HepG2 (cell line): Measurements from ENCODE around the gene TM4SF18. TPM values are rescaled to one million over a fixed set of nuclear protein-coding genes. Genes with fewer than 3 reads are reported as not detected.

Source experiments
- FOSL2 ChIP-seq: sonication (generic); formaldehyde crosslinking; IDR thresholded peaks from 2 replicates; pipeline ENCODE4 v1.4.0; 2020; ENCODE audit warnings: missing genetic modification reagents
- HOMEZ ChIP-seq: IDR thresholded peaks from 2 replicates; pipeline ENCODE4 v1.6.1; 2016; ENCODE audit warnings: low read depth
- MED1 ChIP-seq: sonication (generic); formaldehyde crosslinking; IDR thresholded peaks from 2 replicates; pipeline ENCODE4 v1.4.0; 2020; ENCODE audit warnings: missing genetic modification reagents
- MXI1 ChIP-seq: IDR thresholded peaks from 3 replicates; pipeline ENCODE4 v1.6.1; 2012; ENCODE audit warnings: low read depth, low read length, inconsistent platforms, borderline replicate concordance
- PATZ1 ChIP-seq: sonication (generic); formaldehyde crosslinking; IDR thresholded peaks from 2 replicates; pipeline ENCODE4 v1.4.0; 2020; ENCODE audit warnings: missing genetic modification reagents
- SIX4 ChIP-seq: sonication (generic); formaldehyde crosslinking; IDR thresholded peaks from 2 replicates; pipeline ENCODE4 v1.4.0; 2020; ENCODE audit warnings: missing genetic modification reagents
- TARDBP ChIP-seq: sonication (generic); formaldehyde crosslinking; IDR thresholded peaks from 2 replicates; pipeline ENCODE4 v1.8.0; 2022; ENCODE audit warnings: mild to moderate bottlenecking, missing genetic modification reagents
- TFDP1 ChIP-seq: IDR thresholded peaks from 2 replicates; pipeline ENCODE4 v1.6.1; 2016; ENCODE audit warnings: missing compliant biosample characterization, missing genetic modification reagents, borderline replicate concordance
- THAP11 ChIP-seq: IDR thresholded peaks from 2 replicates; pipeline ENCODE4 v1.6.1; 2016; ENCODE audit warnings: missing biosample characterization, missing genetic modification reagents
- YY1 ChIP-seq: IDR thresholded peaks from 2 replicates; pipeline ENCODE4 v1.6.1; 2011; ENCODE audit warnings: low read length, low read depth, moderate library complexity, mild to moderate bottlenecking; ENCODE audit not compliant: insufficient read depth, insufficient replicate concordance
- ZBED4 ChIP-seq: sonication (generic); formaldehyde crosslinking; IDR thresholded peaks from 2 replicates; pipeline ENCODE4 v1.4.0; 2020; ENCODE audit warnings: missing genetic modification reagents, borderline replicate concordance
- ZMYM4 ChIP-seq: sonication (generic); formaldehyde crosslinking; IDR thresholded peaks from 2 replicates; pipeline ENCODE4 v1.8.1; 2023; ENCODE audit warnings: mild to moderate bottlenecking, missing genetic modification reagents
- ZNF281 ChIP-seq: sonication (generic); formaldehyde crosslinking; IDR thresholded peaks from 2 replicates; pipeline ENCODE4 v1.4.0; 2020; ENCODE audit warnings: missing genetic modification reagents, borderline replicate concordance
- ZNF350 ChIP-seq: sonication (generic); formaldehyde crosslinking; IDR thresholded peaks from 2 replicates; pipeline ENCODE4 v1.4.0; 2020; ENCODE audit warnings: mild to moderate bottlenecking, low read depth, missing genetic modification reagents, borderline replicate concordance
- ZNF644 ChIP-seq: IDR thresholded peaks from 2 replicates; pipeline ENCODE4 v1.6.1; 2016; ENCODE audit warnings: low read depth
- ZNF800 ChIP-seq: sonication (generic); formaldehyde crosslinking; IDR thresholded peaks from 2 replicates; pipeline ENCODE4 v1.4.0; 2020; ENCODE audit warnings: missing genetic modification reagents
- polyA plus RNA-seq, 8 experiments: library from polyadenylated mRNA; depleted of rRNA in 3 of 8; stranded (reverse) in 7 of 8; unstranded in 1 of 8; fragments of >200 nt; fragmentation: Illumina TruSeq in 4 of 8; extraction: Trizol in 4 of 8; gene quantifications; 2 replicates each; pipeline versions ENCODE4 v1.2.1 to v1.2.3, GENCODE V29; 2011 to 2016; ENCODE audit warnings: low read depth in 4 of 8, missing spikeins in 1 of 8, mixed read lengths in 1 of 8; ENCODE audit not compliant: insufficient read depth in 1 of 8
- total RNA-seq, 5 experiments: library from RNA; depleted of rRNA; stranded (reverse); fragments of >200 nt; fragmentation: Illumina TruSeq; extraction: Trizol; gene quantifications; 2 replicates each; pipeline ENCODE4 v1.2.3, GENCODE V29; 2016; ENCODE audit warnings: low read depth in 1 of 5

TM4SF18 gene
- total and polyA plus RNA-seq, 2 of the 13 experiments (the other 11 are each of a cell fraction or from before 2014, with no cell fraction given), result 0.15 TPM; not detected in 1

- TF ChIP-seq SIX4 (CRISPR knock-in tag), result no peak
- peak; percentile 51; the same call in 1 of the 2 replicates for TF ChIP-seq ZNF350
- TF ChIP-seq ZNF800 (CRISPR knock-in tag), result no peak
- TF ChIP-seq PATZ1 (CRISPR knock-in tag), result peak; percentile 70
- TF ChIP-seq ZBED4 (CRISPR knock-in tag), result 0 out of 2 replicates have a peak, but pooled peaks have one; percentile 70
- TF ChIP-seq FOSL2 (CRISPR knock-in tag), result peak; percentile 47; the same call in 1 of the 2 replicates
- peak; percentile 43; the same call in 1 of the 2 replicates for TF ChIP-seq TARDBP
- TF ChIP-seq THAP11 (CRISPR knock-in tag), result peak; percentile 53; the same call in 1 of the 2 replicates
- peak; percentile 61; the same call in 1 of the 2 replicates for TF ChIP-seq HOMEZ (CRISPR knock-in tag)
- no peak for TF ChIP-seq TFDP1 (CRISPR knock-in tag)
- TF ChIP-seq YY1, result peak; percentile 37
- TF ChIP-seq ZMYM4 (CRISPR knock-in tag), result peak; percentile 90
- no peak for TF ChIP-seq MXI1
- TF ChIP-seq MED1 (CRISPR knock-in tag), result peak; percentile 54
- peak; percentile 83 for TF ChIP-seq ZNF644
- TF ChIP-seq ZNF281, result peak; percentile 79; the same call in 1 of the 2 replicates
These were observed 19.1 kb upstream of the TM4SF18 start (continued) for GRCh38 chr3:149352556-149352955.
